Vagina (tissue), 2 donors: ENCODE results near the gene SLAMF6. TPM values are rescaled to one million over a fixed set of nuclear protein-coding genes. Genes with fewer than 3 reads are reported as not detected.

Experiments
- DNase-seq, 2 donors: peaks; one replicate each; pipeline ENCODE4 v3.0.0-alpha.2; 2017; ENCODE audit errors: extremely low spot score in 2 of 2
- H3K27ac ChIP-seq: fragments of 200-600 bp; sonication (generic); one replicate; pipeline ENCODE4 v1.5.1; 2019
- H3K27me3 ChIP-seq: fragments of 200-600 bp; sonication (generic); one replicate; pipeline ENCODE4 v1.5.1; 2019
- H3K36me3 ChIP-seq, 2 donors: fragments of 200-600 bp; sonication (generic); one replicate each; pipeline ENCODE4 v1.5.1; 2017 to 2019
- H3K4me1 ChIP-seq: fragments of 200-600 bp; sonication (generic); one replicate; pipeline ENCODE4 v1.5.1; 2019
- H3K4me3 ChIP-seq, 2 donors: fragments of 200-600 bp; sonication (generic); 1 replicate in 1 of 2; 2 replicates in 1 of 2; pipeline ENCODE4 v1.5.1; 2016 to 2019
- H3K9me3 ChIP-seq: fragments of 200-600 bp; sonication (generic); one replicate; pipeline ENCODE4 v1.5.1; 2019
- POLR2A ChIP-seq, 2 donors: fragments of 450-650 bp; IDR thresholded peaks; one replicate each; pipeline ENCODE4 v1.6.1; 2017; ENCODE audit warnings: antibody characterized with exemption in 2 of 2, mild to moderate bottlenecking in 2 of 2, moderate library complexity in 2 of 2
- POLR2AphosphoS5 ChIP-seq, 2 donors: sonication (generic); formaldehyde crosslinking; IDR thresholded peaks; one replicate each; pipeline ENCODE4 v1.9.0; 2017; ENCODE audit warnings: antibody characterized with exemption in 2 of 2, mild to moderate bottlenecking in 2 of 2, low read depth in 1 of 2; ENCODE audit not compliant: insufficient read depth in 1 of 2
- intact Hi-C: fragments of 100-400 bp; cut with DNase I; formaldehyde crosslinking; loops from one replicate; pipeline ENCODE4 v1.15.1; 2023
- total RNA-seq: library from RNA; depleted of rRNA; stranded (reverse); fragments of >200 nt; gene quantifications from one replicate; pipeline ENCODE4 v1.2.3, GENCODE V29; 2016
- TF ChIP-seq, protein P1 (sequence below), 3 experiments: fragments of 450-650 bp in 2 of 3; fragments of 200-600 bp in 1 of 3; sonication (generic) in 1 of 3; IDR thresholded peaks; one replicate each; pipeline ENCODE4 v1.5.1; 2017 to 2019; ENCODE audit warnings: antibody characterized with exemption in 3 of 3, mild to moderate bottlenecking in 2 of 3, moderate library complexity in 2 of 3

The SLAMF6 gene
- total RNA-seq, 1 donor from 2014 or later, result 8.6 TPM

DNA sequence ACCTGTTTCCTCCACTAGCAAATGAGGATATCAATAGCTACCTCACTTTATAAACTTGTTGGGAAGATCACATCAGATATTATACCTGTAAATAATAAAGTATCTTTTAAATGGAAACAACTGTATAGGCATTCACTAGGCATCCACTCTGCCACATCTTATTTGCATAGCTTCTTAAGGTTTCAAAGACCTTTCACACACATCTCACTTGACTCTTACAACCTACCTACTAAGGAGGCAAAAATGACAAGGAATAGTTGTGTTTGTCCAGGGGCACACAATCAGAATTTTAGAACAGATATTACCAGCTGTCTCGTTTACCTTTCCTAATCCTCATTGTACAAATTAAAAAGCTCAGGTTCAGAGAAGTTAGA lies 71.2 kb downstream of the SLAMF6 start:
- no peaks in the 10 kb centered on the region for H3K9me3 ChIP-seq
- TF ChIP-seq, protein P1, sequence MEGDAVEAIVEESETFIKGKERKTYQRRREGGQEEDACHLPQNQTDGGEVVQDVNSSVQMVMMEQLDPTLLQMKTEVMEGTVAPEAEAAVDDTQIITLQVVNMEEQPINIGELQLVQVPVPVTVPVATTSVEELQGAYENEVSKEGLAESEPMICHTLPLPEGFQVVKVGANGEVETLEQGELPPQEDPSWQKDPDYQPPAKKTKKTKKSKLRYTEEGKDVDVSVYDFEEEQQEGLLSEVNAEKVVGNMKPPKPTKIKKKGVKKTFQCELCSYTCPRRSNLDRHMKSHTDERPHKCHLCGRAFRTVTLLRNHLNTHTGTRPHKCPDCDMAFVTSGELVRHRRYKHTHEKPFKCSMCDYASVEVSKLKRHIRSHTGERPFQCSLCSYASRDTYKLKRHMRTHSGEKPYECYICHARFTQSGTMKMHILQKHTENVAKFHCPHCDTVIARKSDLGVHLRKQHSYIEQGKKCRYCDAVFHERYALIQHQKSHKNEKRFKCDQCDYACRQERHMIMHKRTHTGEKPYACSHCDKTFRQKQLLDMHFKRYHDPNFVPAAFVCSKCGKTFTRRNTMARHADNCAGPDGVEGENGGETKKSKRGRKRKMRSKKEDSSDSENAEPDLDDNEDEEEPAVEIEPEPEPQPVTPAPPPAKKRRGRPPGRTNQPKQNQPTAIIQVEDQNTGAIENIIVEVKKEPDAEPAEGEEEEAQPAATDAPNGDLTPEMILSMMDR (IDR thresholded peaks at IDR 0.05), result no peak
- TF ChIP-seq POLR2AphosphoS5 (IDR thresholded peaks at IDR 0.05; ENCODE audit: insufficient read depth in 1 of 2, low read depth in 1 of 2) (no peak), POLR2A (IDR thresholded peaks at IDR 0.05) (no peak)
- no peak for DNase-seq
- H3K4me1 ChIP-seq, result no peaks in the 10 kb centered on the region
- intact Hi-C loops, result no loop called here
- no peaks in the 10 kb centered on the region for H3K27me3 ChIP-seq
- no peak overlapping the region for H3K4me3 ChIP-seq
- no peak overlapping the region for H3K27ac ChIP-seq
- no peaks in the 10 kb centered on the region for H3K36me3 ChIP-seq

DNA sequence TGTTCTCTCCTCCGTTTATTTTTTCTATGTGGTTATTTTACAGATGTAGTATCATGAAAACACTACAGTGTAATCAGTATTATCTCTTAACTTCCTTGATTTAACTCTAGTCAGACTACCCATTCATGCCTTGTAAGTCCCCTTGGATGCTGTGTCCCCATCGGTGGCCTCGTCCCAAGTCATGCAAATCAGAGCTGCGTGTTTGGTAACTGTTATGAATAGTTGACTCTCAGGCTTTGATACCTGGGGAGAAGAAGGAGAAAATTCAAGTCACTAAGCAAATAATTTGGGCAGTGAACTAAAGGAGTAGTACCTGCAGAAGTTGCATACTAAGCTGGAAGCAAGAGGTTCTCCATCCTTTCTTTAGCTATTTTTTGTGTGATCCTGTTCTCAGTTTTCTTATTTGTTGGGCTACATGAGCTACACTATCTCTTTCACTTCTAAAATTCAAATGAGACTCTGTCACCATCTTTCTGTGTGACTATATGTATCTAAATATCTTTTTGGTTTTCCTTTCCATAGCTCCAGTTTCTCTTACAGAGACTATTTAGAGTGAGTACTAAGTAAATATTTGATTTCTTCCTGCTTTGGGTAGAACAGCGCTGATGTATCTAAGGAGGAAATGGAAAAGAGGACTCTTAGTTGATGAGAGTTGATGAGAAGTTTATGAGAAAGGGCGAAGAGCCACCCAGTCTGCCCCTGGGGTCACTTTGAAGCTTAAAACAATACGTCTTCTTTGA lies 71.8 kb downstream of the SLAMF6 start:
- intact Hi-C loops, result no loop called here
- Histone ChIP-seq H3K4me3 (no peak overlapping the region), H3K4me1 (no peaks in the 10 kb centered on the region), H3K9me3 (no peaks in the 10 kb centered on the region), H3K27ac (no peak overlapping the region), H3K36me3 (no peaks in the 10 kb centered on the region), H3K27me3 (no peaks in the 10 kb centered on the region)
- TF ChIP-seq POLR2AphosphoS5 (IDR thresholded peaks at IDR 0.05; ENCODE audit: insufficient read depth in 1 of 2, low read depth in 1 of 2) (no peak), POLR2A (IDR thresholded peaks at IDR 0.05) (no peak)
- TF ChIP-seq, protein P1 (IDR thresholded peaks at IDR 0.05), result no peak
- DNase-seq, result no peak

DNA sequence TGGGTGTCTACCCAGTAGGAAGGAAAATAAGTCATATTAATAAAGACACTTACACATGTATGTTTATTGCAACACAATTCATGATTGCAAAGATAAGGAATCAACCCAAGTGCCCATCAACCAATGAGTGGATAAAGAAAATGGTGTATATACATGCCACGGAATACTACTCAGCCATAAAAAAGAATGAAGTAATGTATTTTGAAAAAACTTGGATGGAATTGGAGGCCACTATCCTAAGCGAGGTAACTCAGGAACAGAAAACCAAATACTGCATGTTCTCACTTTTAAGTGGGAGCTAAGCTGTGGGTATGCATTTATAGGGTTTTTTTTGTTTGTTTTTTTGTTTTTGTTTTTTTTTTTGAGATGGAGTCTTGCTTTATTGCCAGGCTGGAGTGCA lies 73.6 kb downstream of the SLAMF6 start:
- no peaks in the 10 kb centered on the region for H3K36me3 ChIP-seq
- H3K9me3 ChIP-seq, result no peaks in the 10 kb centered on the region
- intact Hi-C loops, result no loop called here
- H3K27ac ChIP-seq, result no peak overlapping the region
- TF ChIP-seq POLR2A (IDR thresholded peaks at IDR 0.05) (no peak), POLR2AphosphoS5 (IDR thresholded peaks at IDR 0.05; ENCODE audit: insufficient read depth in 1 of 2, low read depth in 1 of 2) (no peak)
- TF ChIP-seq, protein P1 (IDR thresholded peaks at IDR 0.05), result no peak
- no peak for DNase-seq
- no peaks in the 10 kb centered on the region for H3K27me3 ChIP-seq
- no peak overlapping the region for H3K4me3 ChIP-seq
- H3K4me1 ChIP-seq, result no peaks in the 10 kb centered on the region

DNA sequence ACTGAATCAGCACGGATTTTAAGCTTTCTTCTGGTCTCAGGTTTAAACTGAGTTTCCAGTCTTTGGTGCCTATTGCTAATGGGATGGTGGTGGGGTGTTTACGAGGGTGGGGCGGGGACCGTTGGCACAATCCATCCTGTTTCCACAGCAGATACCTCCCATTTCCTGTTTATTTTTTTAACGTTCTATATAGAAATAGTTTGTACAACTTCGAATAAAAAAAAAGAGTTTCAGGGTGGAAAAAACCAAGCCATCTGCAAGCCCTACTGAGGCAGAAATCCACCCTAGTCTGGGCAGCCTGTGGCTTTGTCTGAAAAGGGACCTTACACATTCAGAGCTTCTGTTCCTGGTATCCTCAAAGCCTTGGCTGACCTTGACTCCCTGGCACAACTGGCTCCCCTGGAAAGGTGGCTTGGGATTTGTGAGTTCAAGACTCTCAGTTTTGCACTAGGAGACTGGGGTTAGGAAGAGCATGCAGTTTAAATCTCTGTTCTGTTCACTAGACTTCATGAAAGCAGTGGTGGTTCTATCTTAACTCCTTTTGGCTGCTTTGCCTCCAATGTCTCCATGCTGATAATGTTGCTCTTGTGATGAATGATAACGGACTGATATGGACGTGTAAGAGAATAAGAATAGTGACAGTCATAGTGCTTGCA lies 76.0 kb downstream of the SLAMF6 start:
- no peaks in the 10 kb centered on the region for H3K27me3 ChIP-seq
- no peaks in the 10 kb centered on the region for H3K4me1 ChIP-seq
- H3K27ac ChIP-seq, result no peak overlapping the region
- intact Hi-C loops, result no loop called here
- H3K9me3 ChIP-seq, result no peaks in the 10 kb centered on the region
- TF ChIP-seq POLR2AphosphoS5 (IDR thresholded peaks at IDR 0.05; ENCODE audit: insufficient read depth in 1 of 2, low read depth in 1 of 2), result no peak
- TF ChIP-seq, protein P1 (IDR thresholded peaks at IDR 0.05), result no peak
- TF ChIP-seq POLR2A (IDR thresholded peaks at IDR 0.05), result no peak
- no peak overlapping the region for H3K4me3 ChIP-seq
- no peaks in the 10 kb centered on the region for H3K36me3 ChIP-seq
- DNase-seq, result no peak

DNA sequence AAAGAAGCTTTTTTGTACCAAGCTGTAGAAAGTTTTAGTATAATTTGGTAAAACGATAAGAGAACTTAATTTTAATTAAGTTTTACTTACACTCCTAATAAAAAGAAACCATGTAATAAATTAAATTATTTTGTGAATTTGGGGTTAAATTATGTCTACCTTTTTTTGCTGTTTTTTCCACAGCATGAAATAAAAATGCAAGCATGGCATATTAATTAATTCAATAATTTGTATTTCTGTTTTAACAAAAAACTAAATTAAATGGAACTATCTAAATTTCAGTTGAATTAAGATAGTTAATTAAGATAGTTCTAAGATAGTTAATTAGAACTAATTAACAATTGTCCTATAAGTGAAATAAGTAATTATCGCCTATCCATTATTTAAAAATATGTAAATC lies 83.3 kb downstream of the SLAMF6 start:
- H3K27ac ChIP-seq, result no peak overlapping the region
- DNase-seq, result no peak
- intact Hi-C loops, result no loop called here
- TF ChIP-seq, protein P1 (IDR thresholded peaks at IDR 0.05), result no peak
- TF ChIP-seq POLR2A (IDR thresholded peaks at IDR 0.05) (no peak), POLR2AphosphoS5 (IDR thresholded peaks at IDR 0.05; ENCODE audit: insufficient read depth in 1 of 2, low read depth in 1 of 2) (no peak)
- H3K36me3 ChIP-seq, result no peaks in the 10 kb centered on the region
- no peaks in the 10 kb centered on the region for H3K4me1 ChIP-seq
- no peaks in the 10 kb centered on the region for H3K9me3 ChIP-seq
- H3K4me3 ChIP-seq, result no peak overlapping the region
- no peaks in the 10 kb centered on the region for H3K27me3 ChIP-seq
